Colonic mucosa (tissue), 4 donors: Measurements from ENCODE around the gene CPXM2. TPM values are rescaled to one million over a fixed set of nuclear protein-coding genes. Genes with fewer than 3 reads are reported as not detected.

Experiments used
- DNase-seq: peaks from one replicate; pipeline ENCODE4 v3.0.0-alpha.2; 2020
- H3K27ac ChIP-seq: fragments of 200-600 bp; one replicate; pipeline ENCODE4 v1.8.0; 2021
- H3K27me3 ChIP-seq: fragments of 200-600 bp; one replicate; pipeline ENCODE4 v1.8.0; 2021
- H3K36me3 ChIP-seq: fragments of 200-600 bp; one replicate; pipeline ENCODE4 v1.8.0; 2021
- H3K4me1 ChIP-seq: fragments of 200-600 bp; one replicate; pipeline ENCODE4 v1.8.0; 2021; ENCODE audit warnings: mild to moderate bottlenecking
- H3K4me3 ChIP-seq: fragments of 200-600 bp; one replicate; pipeline ENCODE4 v1.8.0; 2021
- H3K9ac ChIP-seq, 2 donors: one replicate each; pipeline ENCODE4 v1.7.0; 2013; ENCODE audit warnings: control low read depth in 2 of 2, low read depth in 2 of 2, low read length in 2 of 2
- H3K9me3 ChIP-seq: fragments of 200-600 bp; one replicate; pipeline ENCODE4 v1.8.0; 2021
- CTCF ChIP-seq: fragments of 200-600 bp; IDR thresholded peaks from one replicate; pipeline ENCODE4 v1.8.0; 2022; ENCODE audit warnings: antibody characterized with exemption, mild to moderate bottlenecking
- intact Hi-C: fragments of 100-400 bp; cut with DNase I; formaldehyde crosslinking; loops from one replicate; pipeline ENCODE4 v1.14.1; 2022
- total RNA-seq, 2 donors: library from RNA; stranded (reverse); fragmentation: NEBNext Ultra II Directional in 1 of 2; extraction: Animal tissue kit (Norgen Biotek cat#: 25700) in 1 of 2; gene quantifications; one replicate each; pipeline ENCODE4 v1.2.1, GENCODE V29; 2021
- donor health status: healthy.
- donor health status: DM: no; HTN: no; CAD: no.
- donor health status: DM: no; HTN: no; CAD: no.

CPXM2 gene
- total RNA-seq, 2 donors from 2014 or later: 5.8 to 12.9 TPM

- H3K36me3 ChIP-seq: no peaks in the 10 kb centered on the region
- no peaks in the 10 kb centered on the region for H3K27me3 ChIP-seq
- no peaks in the 10 kb centered on the region for H3K4me1 ChIP-seq
- H3K9me3 ChIP-seq: no peaks in the 10 kb centered on the region
- DNase-seq: no peak
- no peak overlapping the region for H3K4me3 ChIP-seq
- intact Hi-C loops: no loop called here
- TF ChIP-seq CTCF: no peak
- H3K9ac ChIP-seq: no peak overlapping the region
- no peak overlapping the region for H3K27ac ChIP-seq
These were observed 8.7 kb downstream of the CPXM2 start for GRCh38 chr10:123882681-123883445.

- no peak for DNase-seq
- Histone ChIP-seq H3K9ac (no peak overlapping the region), H3K27me3 (no peaks in the 10 kb centered on the region), H3K36me3 (no peaks in the 10 kb centered on the region), H3K27ac (no peak overlapping the region), H3K4me1 (no peaks in the 10 kb centered on the region), H3K4me3 (no peak overlapping the region), H3K9me3 (no peaks in the 10 kb centered on the region)
- intact Hi-C loops: no loop called here
- no peak for TF ChIP-seq CTCF
These were observed 9.4 kb downstream of the CPXM2 start for GRCh38 chr10:123882177-123882576.

DNA sequence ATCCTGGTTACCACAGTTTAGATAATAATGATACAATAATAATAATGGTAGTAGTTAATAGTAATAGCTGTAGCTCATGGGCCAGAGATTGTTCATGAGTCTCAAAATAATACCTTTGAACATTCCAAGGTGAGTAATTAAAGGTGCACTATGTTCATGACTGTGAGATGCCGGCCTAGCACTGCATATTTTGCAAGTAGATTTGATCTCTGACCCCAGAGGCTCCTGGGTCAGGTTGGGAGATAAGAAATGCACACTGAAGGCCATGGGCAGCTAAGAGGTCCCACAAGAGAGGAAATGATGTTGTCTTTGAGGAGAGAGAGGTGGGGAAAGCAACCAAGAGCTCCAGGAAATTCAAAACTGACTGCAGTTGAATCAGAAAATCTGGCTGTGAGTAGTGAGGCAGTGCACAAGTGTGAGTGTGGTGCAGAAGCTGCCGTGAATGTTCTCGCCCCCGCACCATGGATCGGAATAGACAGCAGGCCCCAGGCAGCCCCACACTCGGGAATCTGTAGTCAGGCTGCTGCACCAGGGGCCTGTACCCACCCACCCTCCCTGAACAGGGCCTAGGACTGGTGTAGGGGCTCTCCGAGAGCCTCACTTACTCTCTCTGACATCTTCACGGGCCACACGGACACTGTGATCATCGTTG lies 11.9 kb downstream of the CPXM2 start:
- H3K27ac ChIP-seq: no peak overlapping the region
- no peak overlapping the region for H3K4me3 ChIP-seq
- H3K27me3 ChIP-seq: no peaks in the 10 kb centered on the region
- no peak for TF ChIP-seq CTCF
- H3K4me1 ChIP-seq: no peaks in the 10 kb centered on the region
- DNase-seq: no peak
- no peaks in the 10 kb centered on the region for H3K9me3 ChIP-seq
- no peaks in the 10 kb centered on the region for H3K36me3 ChIP-seq
- no peak overlapping the region for H3K9ac ChIP-seq
- intact Hi-C loops: no loop called here

DNA sequence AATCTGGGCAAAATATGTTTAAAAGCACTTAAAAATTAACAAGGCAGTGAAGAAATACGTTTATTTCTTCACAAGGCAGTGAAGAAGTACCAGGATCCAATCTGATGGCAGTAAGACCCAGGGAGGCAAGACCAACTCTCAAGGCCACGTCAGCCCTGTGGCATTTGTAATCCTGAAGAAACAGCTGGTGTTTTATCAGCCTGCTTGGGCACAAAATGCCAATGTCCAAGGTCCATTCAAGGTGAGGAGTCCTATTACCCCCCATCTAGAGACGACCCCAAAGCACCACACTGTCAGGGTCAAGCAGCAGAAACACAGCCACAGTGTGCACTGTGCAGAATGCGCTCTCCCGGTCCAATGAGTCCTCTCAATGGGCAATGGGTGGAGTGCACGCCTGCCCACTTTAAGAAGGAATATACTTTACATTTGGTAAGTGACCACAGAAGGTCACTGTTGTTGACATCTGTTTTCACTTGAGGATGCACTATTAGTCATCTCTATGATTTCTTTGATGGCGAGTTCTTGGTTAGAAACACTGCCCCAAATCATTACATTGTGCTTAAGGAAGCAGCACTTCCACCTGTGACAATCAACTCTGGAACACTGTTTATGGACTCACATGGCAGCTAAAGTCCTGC lies 12.8 kb downstream of the CPXM2 start:
- Histone ChIP-seq H3K4me1 (no peaks in the 10 kb centered on the region), H3K36me3 (no peaks in the 10 kb centered on the region), H3K9ac (no peak overlapping the region), H3K4me3 (no peak overlapping the region), H3K27ac (no peak overlapping the region), H3K9me3 (no peaks in the 10 kb centered on the region), H3K27me3 (no peaks in the 10 kb centered on the region)
- no peak for DNase-seq
- intact Hi-C loops: no loop called here
- TF ChIP-seq CTCF: no peak

DNA sequence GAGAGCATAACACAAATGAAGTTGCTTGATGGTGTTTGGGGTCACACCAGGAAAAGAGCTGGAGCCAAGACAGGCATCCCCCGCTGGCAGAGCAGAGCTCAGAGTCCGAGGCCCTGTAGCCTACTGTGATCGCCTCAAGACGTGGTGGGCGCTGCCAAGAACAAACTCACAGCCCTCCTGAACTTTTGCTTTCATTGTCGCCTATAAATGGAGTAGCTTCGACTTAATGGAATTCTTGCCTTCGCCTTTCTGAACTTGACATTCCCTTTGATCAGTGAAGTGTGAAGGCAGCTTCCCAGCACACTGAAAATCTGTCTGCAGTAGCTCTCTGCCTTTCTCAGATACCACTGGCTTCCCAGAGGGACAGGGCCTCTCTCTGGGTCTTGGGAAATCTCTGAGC lies 21.3 kb downstream of the CPXM2 start:
- intact Hi-C loops: no loop called here
- Histone ChIP-seq H3K27ac (no peak overlapping the region), H3K4me1 (no peaks in the 10 kb centered on the region), H3K36me3 (no peaks in the 10 kb centered on the region), H3K9ac (no peak overlapping the region), H3K9me3 (no peaks in the 10 kb centered on the region), H3K4me3 (no peak overlapping the region), H3K27me3 (no peaks in the 10 kb centered on the region)
- TF ChIP-seq CTCF: no peak
- DNase-seq: no peak
